ENCODE results near the gene GALNT9.
"Not testable (repeated sequence)": the region's sequence is repeated elsewhere in the genome, so short reads cannot be mapped to it uniquely, and the experiment has no call there.

GALNT9 gene

GRCh38 chr12:132358241-132359225, 29.1 kb upstream of the GALNT9 start:
- DNase-seq (ENCODE audit: low read depth in 2 of 2): not testable (repeated sequence)

GRCh38 chr12:132357623-132358186, 28.3 kb upstream of the GALNT9 start:
- DNase-seq (ENCODE audit: low read depth in 2 of 2): no peak

- DNase-seq (ENCODE audit: low read depth in 2 of 2): no peak
These were observed 27.6 kb upstream of the GALNT9 start for GRCh38 chr12:132356691-132357622.

GRCh38 chr12:132355742-132356681, 26.6 kb upstream of the GALNT9 start:
- no peak for DNase-seq (ENCODE audit: low read depth in 2 of 2)

GRCh38 chr12:132354982-132355680, 25.7 kb upstream of the GALNT9 start:
- DNase-seq (ENCODE audit: low read depth in 2 of 2): no peak

GRCh38 chr12:132354211-132354981, 25.0 kb upstream of the GALNT9 start:
- no peak for DNase-seq (ENCODE audit: low read depth in 2 of 2)

- DNase-seq (ENCODE audit: low read depth in 2 of 2): no peak
These were observed 24.4 kb upstream of the GALNT9 start for GRCh38 chr12:132353811-132354210.

GRCh38 chr12:132352896-132353800, 23.8 kb upstream of the GALNT9 start:
- DNase-seq (ENCODE audit: low read depth in 2 of 2): no peak

- no peak for DNase-seq (ENCODE audit: low read depth in 2 of 2)
These were observed 22.5 kb upstream of the GALNT9 start for GRCh38 chr12:132351751-132352495.

GRCh38 chr12:132349501-132350131, 20.2 kb upstream of the GALNT9 start:
- no peak for DNase-seq (ENCODE audit: low read depth in 2 of 2)

- no peak for DNase-seq (ENCODE audit: low read depth in 2 of 2)
These were observed 18.8 kb upstream of the GALNT9 start for GRCh38 chr12:132348176-132348575.

- DNase-seq (ENCODE audit: low read depth in 2 of 2): no peak
These were observed 17.9 kb upstream of the GALNT9 start for GRCh38 chr12:132347176-132347855.

- DNase-seq (ENCODE audit: low read depth in 2 of 2): no peak
These were observed 17.2 kb upstream of the GALNT9 start for GRCh38 chr12:132346471-132347175.

- no peak for DNase-seq (ENCODE audit: low read depth in 2 of 2)
These were observed 16.3 kb upstream of the GALNT9 start for GRCh38 chr12:132345561-132346200.

- DNase-seq (ENCODE audit: low read depth in 2 of 2): no peak
These were observed 15.7 kb upstream of the GALNT9 start for GRCh38 chr12:132345126-132345525.

Measured in stimulated activated CD4-positive, alpha-beta T cell treated with anti-CD3 and anti-CD28 coated beads, Interleukin-15, amount 100 ng/mL, for 48 hours (primary cell).